ENCODE results near the gene ING4. TPM values are rescaled to one million over a fixed set of nuclear protein-coding genes. Genes with fewer than 3 reads are reported as not detected.

The ING4 gene
- total and polyA plus RNA-seq, 4 donors = 19.7 to 63.7 (median 44.3) TPM

- 60 to 61% methylated on average over 28 of the region's 28 CpGs for WGBS, 2 donors
- intact Hi-C loops (cut with DNase I) = no loop called here
- H3K27ac ChIP-seq (ENCODE audit: low read depth in 1 of 2, low read length in 2 of 2) = no peak overlapping the region
Measured at GRCh38 chr12:6646276-6647082, 16.4 kb downstream of the ING4 start.

GRCh38 chr12:6644903-6645302 lies 18.0 kb downstream of the ING4 start:
- H3K27ac ChIP-seq (ENCODE audit: low read depth in 1 of 2, low read length in 2 of 2) = no peak overlapping the region

More at GRCh38 chr12:6646276-6647082, 16.4 kb downstream of the ING4 start:
- DNase-seq (no peak), ATAC-seq (ENCODE audit: low FRiP score) (peak; percentile 15)
- Histone ChIP-seq H3K27me3 (ENCODE audit: control insufficient read depth in 1 of 2, insufficient read depth in 2 of 2, low read length in 1 of 2) (no peaks in the 10 kb centered on the region), H3K4me3 (ENCODE audit: low read length in 2 of 2) (peak overlapping the region in 1 of 2 donors; percentile 15), H3K4me1 (ENCODE audit: control insufficient read depth in 1 of 2, insufficient read depth in 2 of 2, low read length in 2 of 2) (no peaks in the 10 kb centered on the region), H3K9me3 (ENCODE audit: control insufficient read depth, low read length) (no peaks in the 10 kb centered on the region), H3K36me3 (ENCODE audit: control insufficient read depth in 1 of 2, insufficient read depth in 2 of 2, low read length in 1 of 2) (peaks cover 0 to 7% of the 10 kb centered on the region in 2 donors)

DNA sequence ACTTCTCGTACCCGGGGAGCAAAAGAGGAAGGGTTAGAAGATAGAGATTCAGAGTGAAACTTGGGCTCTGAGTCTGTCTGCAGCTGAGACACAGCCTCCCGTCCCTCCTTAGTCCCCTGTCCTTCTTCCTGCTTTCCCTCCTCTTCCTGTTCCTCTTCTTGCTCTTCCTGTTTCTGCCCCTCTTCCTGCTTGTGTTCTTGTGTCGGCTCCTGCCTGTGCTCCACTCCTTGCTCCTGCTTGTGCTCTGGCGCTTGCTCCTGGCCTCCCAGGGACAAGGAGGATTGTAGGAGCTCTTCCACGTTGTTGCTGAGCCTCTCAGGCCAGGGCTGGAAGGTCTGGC lies 18.7 kb downstream of the ING4 start:
- no peak overlapping the region for H3K4me3 ChIP-seq (ENCODE audit: low read length in 2 of 2)
- ATAC-seq (ENCODE audit: low FRiP score) (no peak), DNase-seq (peak in 1 of 2 donors; percentile 54)
- H3K27me3 ChIP-seq (ENCODE audit: control insufficient read depth in 1 of 2, insufficient read depth in 2 of 2, low read length in 1 of 2) = no peaks in the 10 kb centered on the region
- no peak overlapping the region for H3K27ac ChIP-seq (ENCODE audit: low read depth in 1 of 2, low read length in 2 of 2)
- no peaks in the 10 kb centered on the region for H3K36me3 ChIP-seq (ENCODE audit: control insufficient read depth in 1 of 2, insufficient read depth in 2 of 2, low read length in 1 of 2)
- no peaks in the 10 kb centered on the region for H3K9me3 ChIP-seq (ENCODE audit: control insufficient read depth, low read length)
- intact Hi-C loops (cut with DNase I) = no loop called here
- 76 to 77% methylated on average over 6 of the region's 6 CpGs for WGBS, 2 donors
- no peaks in the 10 kb centered on the region for H3K4me1 ChIP-seq (ENCODE audit: control insufficient read depth in 1 of 2, insufficient read depth in 2 of 2, low read length in 2 of 2)

More at GRCh38 chr12:6644903-6645302, 18.0 kb downstream of the ING4 start:
- WGBS, 2 donors = 23 to 28% methylated on average over 5 of the region's 5 CpGs
- peak in 1 of 2 donors; percentile 57 for DNase-seq
- no peaks in the 10 kb centered on the region for H3K36me3 ChIP-seq (ENCODE audit: control insufficient read depth in 1 of 2, insufficient read depth in 2 of 2, low read length in 1 of 2)
- H3K27me3 ChIP-seq (ENCODE audit: control insufficient read depth in 1 of 2, insufficient read depth in 2 of 2, low read length in 1 of 2) = no peaks in the 10 kb centered on the region
- no peaks in the 10 kb centered on the region for H3K4me1 ChIP-seq (ENCODE audit: control insufficient read depth in 1 of 2, insufficient read depth in 2 of 2, low read length in 2 of 2)
- no peaks in the 10 kb centered on the region for H3K9me3 ChIP-seq (ENCODE audit: control insufficient read depth, low read length)
- no peak for ATAC-seq (ENCODE audit: low FRiP score)
- intact Hi-C loops (cut with DNase I) = no loop called here
- H3K4me3 ChIP-seq (ENCODE audit: low read length in 2 of 2) = no peak overlapping the region

DNA sequence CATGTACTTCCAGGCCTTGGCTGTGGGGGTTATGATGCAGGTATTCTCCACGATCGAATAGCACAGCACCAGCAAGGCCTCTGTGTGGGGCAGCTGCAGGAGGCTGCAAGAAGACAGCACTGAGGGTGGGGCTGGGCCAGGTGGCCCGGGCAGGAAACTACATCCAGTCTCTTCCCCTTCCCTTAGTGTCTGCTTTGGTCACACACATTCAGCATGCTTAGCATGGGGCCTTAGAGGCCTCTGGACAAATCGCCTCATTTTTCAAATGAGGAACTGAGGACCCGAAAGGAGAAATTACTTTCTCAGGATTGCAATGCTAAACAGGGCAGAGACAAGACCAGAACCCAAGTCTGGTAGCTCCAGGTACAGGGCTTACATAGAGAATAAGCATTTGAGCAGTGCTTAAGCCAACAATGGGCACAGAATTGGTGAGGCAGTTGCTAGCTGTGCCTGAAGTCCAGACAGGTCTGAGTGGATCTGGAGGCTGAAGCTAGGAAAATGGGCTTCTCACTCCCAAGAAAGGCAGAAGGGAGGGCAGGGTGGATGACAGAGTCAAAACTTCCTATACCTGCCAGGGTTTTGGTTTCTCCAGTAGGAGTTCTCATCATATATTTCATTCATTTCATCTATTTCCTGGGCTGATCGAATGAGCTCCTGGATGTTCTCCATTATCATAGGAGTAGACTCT lies 19.2 kb downstream of the ING4 start:
- ATAC-seq (ENCODE audit: low FRiP score) (no peak), DNase-seq (peak; percentile 64 to 65)
- no peaks in the 10 kb centered on the region for H3K36me3 ChIP-seq (ENCODE audit: control insufficient read depth in 1 of 2, insufficient read depth in 2 of 2, low read length in 1 of 2)
- no peaks in the 10 kb centered on the region for H3K9me3 ChIP-seq (ENCODE audit: control insufficient read depth, low read length)
- H3K27ac ChIP-seq (ENCODE audit: low read depth in 1 of 2, low read length in 2 of 2) = no peak overlapping the region
- no peak overlapping the region for H3K4me3 ChIP-seq (ENCODE audit: low read length in 2 of 2)
- no peaks in the 10 kb centered on the region for H3K4me1 ChIP-seq (ENCODE audit: control insufficient read depth in 1 of 2, insufficient read depth in 2 of 2, low read length in 2 of 2)
- 90 to 92% methylated on average over 6 of the region's 6 CpGs for WGBS, 2 donors
- intact Hi-C loops (cut with DNase I) = no loop called here
- H3K27me3 ChIP-seq (ENCODE audit: control insufficient read depth in 1 of 2, insufficient read depth in 2 of 2, low read length in 1 of 2) = no peaks in the 10 kb centered on the region

GRCh38 chr12:6641131-6641530 lies 21.8 kb downstream of the ING4 start:
- Histone ChIP-seq H3K27ac (ENCODE audit: low read depth in 1 of 2, low read length in 2 of 2) (no peak overlapping the region), H3K4me3 (ENCODE audit: low read length in 2 of 2) (no peak overlapping the region), H3K36me3 (ENCODE audit: control insufficient read depth in 1 of 2, insufficient read depth in 2 of 2, low read length in 1 of 2) (no peaks in the 10 kb centered on the region), H3K9me3 (ENCODE audit: control insufficient read depth, low read length) (no peaks in the 10 kb centered on the region), H3K27me3 (ENCODE audit: control insufficient read depth in 1 of 2, insufficient read depth in 2 of 2, low read length in 1 of 2) (no peaks in the 10 kb centered on the region), H3K4me1 (ENCODE audit: control insufficient read depth in 1 of 2, insufficient read depth in 2 of 2, low read length in 2 of 2) (no peaks in the 10 kb centered on the region)
- ATAC-seq (ENCODE audit: low FRiP score) = no peak
- intact Hi-C loops (cut with DNase I) = no loop called here
- no peak for DNase-seq
- 57 to 58% methylated on average over 4 of the region's 4 CpGs for WGBS, 2 donors

GRCh38 chr12:6640497-6640896 lies 22.4 kb downstream of the ING4 start:
- no peak overlapping the region for H3K27ac ChIP-seq (ENCODE audit: low read depth in 1 of 2, low read length in 2 of 2)
- intact Hi-C loops (cut with DNase I) = no loop called here
- no peak for DNase-seq
- 91 to 94% methylated on average over 4 of the region's 4 CpGs for WGBS, 2 donors
- no peaks in the 10 kb centered on the region for H3K4me1 ChIP-seq (ENCODE audit: control insufficient read depth in 1 of 2, insufficient read depth in 2 of 2, low read length in 2 of 2)
- no peak for ATAC-seq (ENCODE audit: low FRiP score)
- H3K4me3 ChIP-seq (ENCODE audit: low read length in 2 of 2) = no peak overlapping the region
- no peaks in the 10 kb centered on the region for H3K27me3 ChIP-seq (ENCODE audit: control insufficient read depth in 1 of 2, insufficient read depth in 2 of 2, low read length in 1 of 2)
- no peaks in the 10 kb centered on the region for H3K9me3 ChIP-seq (ENCODE audit: control insufficient read depth, low read length)
- no peaks in the 10 kb centered on the region for H3K36me3 ChIP-seq (ENCODE audit: control insufficient read depth in 1 of 2, insufficient read depth in 2 of 2, low read length in 1 of 2)

DNA sequence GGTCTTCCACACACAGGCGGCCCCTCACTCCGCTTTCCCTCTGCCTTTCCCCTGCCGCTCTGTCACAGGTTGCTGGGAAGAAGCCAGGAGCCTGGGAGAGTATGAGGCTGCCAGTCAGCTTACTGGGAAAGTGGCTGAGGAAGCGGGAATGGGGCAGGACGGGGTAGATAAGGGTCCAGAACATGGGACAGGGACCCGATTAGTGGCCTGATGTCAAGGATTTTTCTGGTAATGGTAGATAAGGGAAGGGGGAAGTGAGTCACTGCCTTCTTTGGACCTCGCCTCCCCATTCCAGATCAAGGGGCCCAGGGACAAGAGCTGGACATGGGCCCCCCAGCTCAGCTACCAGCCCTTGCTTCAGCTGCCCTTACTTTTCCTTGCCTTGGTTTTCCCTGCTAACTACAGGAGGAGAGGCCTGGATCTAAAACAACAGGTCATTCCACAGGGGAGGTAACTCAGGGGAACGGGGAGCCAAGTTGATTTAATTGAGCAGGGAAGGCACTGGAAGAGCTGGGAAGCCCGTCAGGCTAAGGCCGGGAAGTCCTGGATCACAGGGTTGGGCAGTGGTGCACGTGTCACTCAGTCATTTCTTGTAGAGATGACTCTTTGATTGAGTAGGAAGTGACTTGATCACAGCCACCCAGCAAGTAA lies 23.6 kb downstream of the ING4 start:
- intact Hi-C loops (cut with DNase I) = no loop called here
- no peak for DNase-seq
- ATAC-seq (ENCODE audit: low FRiP score) = no peak
- H3K9me3 ChIP-seq (ENCODE audit: control insufficient read depth, low read length) = no peaks in the 10 kb centered on the region
- 76 to 77% methylated on average over 11 of the region's 11 CpGs for WGBS, 2 donors
- no peaks in the 10 kb centered on the region for H3K27me3 ChIP-seq (ENCODE audit: control insufficient read depth in 1 of 2, insufficient read depth in 2 of 2, low read length in 1 of 2)
- H3K4me3 ChIP-seq (ENCODE audit: low read length in 2 of 2) = no peak overlapping the region
- H3K4me1 ChIP-seq (ENCODE audit: control insufficient read depth in 1 of 2, insufficient read depth in 2 of 2, low read length in 2 of 2) = no peaks in the 10 kb centered on the region
- H3K27ac ChIP-seq (ENCODE audit: low read depth in 1 of 2, low read length in 2 of 2) = no peak overlapping the region
- no peaks in the 10 kb centered on the region for H3K36me3 ChIP-seq (ENCODE audit: control insufficient read depth in 1 of 2, insufficient read depth in 2 of 2, low read length in 1 of 2)

DNA sequence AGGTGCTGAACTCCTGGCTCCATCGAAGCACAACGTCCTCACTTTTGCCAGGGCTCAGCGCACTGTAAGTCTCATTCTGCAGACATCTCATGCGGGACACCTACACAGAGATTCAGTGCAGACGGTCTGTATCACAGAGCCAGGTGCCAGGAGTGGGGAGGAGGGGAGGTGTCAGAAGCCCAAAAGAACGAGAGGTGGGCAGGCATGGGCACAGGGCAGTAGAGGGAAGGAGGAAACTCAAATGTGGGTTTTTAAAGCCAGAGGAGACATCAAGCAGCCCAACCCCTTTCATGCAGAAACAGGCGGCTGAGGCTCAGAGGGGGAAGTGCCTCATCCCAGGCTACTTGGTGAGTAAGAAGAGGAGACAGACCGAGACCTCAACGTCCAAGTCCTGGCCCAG lies 24.6 kb downstream of the ING4 start:
- intact Hi-C loops (cut with DNase I) = no loop called here
- H3K27ac ChIP-seq (ENCODE audit: low read depth in 1 of 2, low read length in 2 of 2) = no peak overlapping the region
- H3K36me3 ChIP-seq (ENCODE audit: control insufficient read depth in 1 of 2, insufficient read depth in 2 of 2, low read length in 1 of 2) = no peaks in the 10 kb centered on the region
- 80 to 84% methylated on average over 9 of the region's 9 CpGs for WGBS, 2 donors
- no peaks in the 10 kb centered on the region for H3K27me3 ChIP-seq (ENCODE audit: control insufficient read depth in 1 of 2, insufficient read depth in 2 of 2, low read length in 1 of 2)
- DNase-seq (peak in 1 of 2 donors; percentile 73), ATAC-seq (ENCODE audit: low FRiP score) (no peak)
- H3K4me1 ChIP-seq (ENCODE audit: control insufficient read depth in 1 of 2, insufficient read depth in 2 of 2, low read length in 2 of 2) = no peaks in the 10 kb centered on the region
- H3K9me3 ChIP-seq (ENCODE audit: control insufficient read depth, low read length) = no peaks in the 10 kb centered on the region
- H3K4me3 ChIP-seq (ENCODE audit: low read length in 2 of 2) = no peak overlapping the region

Data from aorta (tissue), 5 donors.